ENCODE measurements around the gene GPD2.

The GPD2 gene

GRCh38 chr2:156435718-156436496 is at the start of gene GPD2:
GPD2 (plus strand) TSS chr2:156436379; CDS start chr2:156476106, 39,727 bp downstream.
- DNase-seq (ENCODE audit: low read depth, low spot score), result no peak
- peak within 1 kb of the TSS; percentile 93 for H3K27ac ChIP-seq

GRCh38 chr2:156394033-156394741 is 42.0 kb upstream of the GPD2 start:
- DNase-seq (ENCODE audit: low read depth, low spot score), result no peak
- H3K27ac ChIP-seq, result no peak overlapping the region

GRCh38 chr2:156396126-156396525 is 40.1 kb upstream of the GPD2 start:
- no peak overlapping the region for H3K27ac ChIP-seq
- DNase-seq (ENCODE audit: low read depth, low spot score), result no peak

GRCh38 chr2:156397229-156397628 is 39.0 kb upstream of the GPD2 start:
- DNase-seq (ENCODE audit: low read depth, low spot score), result no peak
- no peak overlapping the region for H3K27ac ChIP-seq

GRCh38 chr2:156398176-156398575 is 38.0 kb upstream of the GPD2 start:
- no peak overlapping the region for H3K27ac ChIP-seq
- DNase-seq (ENCODE audit: low read depth, low spot score), result no peak

GRCh38 chr2:156399224-156399949 is 36.8 kb upstream of the GPD2 start:
- no peak for DNase-seq (ENCODE audit: low read depth, low spot score)
- peak overlapping the region; percentile 83 for H3K27ac ChIP-seq

- DNase-seq (ENCODE audit: low read depth, low spot score), result no peak
- peak overlapping the region; percentile 83 for H3K27ac ChIP-seq
Observed at GRCh38 chr2:156399950-156400705, 36.1 kb upstream of the GPD2 start.

- peak overlapping the region; percentile 83 for H3K27ac ChIP-seq
- no peak for DNase-seq (ENCODE audit: low read depth, low spot score)
Observed at GRCh38 chr2:156400706-156401678, 35.2 kb upstream of the GPD2 start.

- no peak overlapping the region for H3K27ac ChIP-seq
Observed at GRCh38 chr2:156401861-156402260, 34.3 kb upstream of the GPD2 start.

GRCh38 chr2:156405586-156405985 is 30.6 kb upstream of the GPD2 start:
- no peak for DNase-seq (ENCODE audit: low read depth, low spot score)
- peak overlapping the region; percentile 10 for H3K27ac ChIP-seq

More at GRCh38 chr2:156401861-156402260, 34.3 kb upstream of the GPD2 start:
- DNase-seq (ENCODE audit: low read depth, low spot score), result no peak

GRCh38 chr2:156411835-156412234 is 24.3 kb upstream of the GPD2 start:
- no peak for DNase-seq (ENCODE audit: low read depth, low spot score)
- no peak overlapping the region for H3K27ac ChIP-seq

- no peak for DNase-seq (ENCODE audit: low read depth, low spot score)
- H3K27ac ChIP-seq, result no peak overlapping the region
Observed at GRCh38 chr2:156421851-156422250, 14.3 kb upstream of the GPD2 start.

- DNase-seq (ENCODE audit: low read depth, low spot score), result no peak
- no peak overlapping the region for H3K27ac ChIP-seq
Observed at GRCh38 chr2:156423674-156424282, 12.4 kb upstream of the GPD2 start.

GRCh38 chr2:156427074-156427473 is 9.1 kb upstream of the GPD2 start:
- no peak overlapping the region for H3K27ac ChIP-seq
- DNase-seq (ENCODE audit: low read depth, low spot score), result no peak

- H3K27ac ChIP-seq, result no peak overlapping the region
- no peak for DNase-seq (ENCODE audit: low read depth, low spot score)
Observed at GRCh38 chr2:156429211-156429610, 7.0 kb upstream of the GPD2 start.

GRCh38 chr2:156430236-156430979 is 5.8 kb upstream of the GPD2 start:
- DNase-seq (ENCODE audit: low read depth, low spot score), result no peak
- H3K27ac ChIP-seq, result peak overlapping the region; percentile 15

GRCh38 chr2:156430980-156431358 is 5.2 kb upstream of the GPD2 start:
- DNase-seq (ENCODE audit: low read depth, low spot score), result peak; percentile 33
- peak overlapping the region; percentile 15 for H3K27ac ChIP-seq

Data from epithelial cell of prostate (primary cell).